DOHH2 (cell line): Measurements from ENCODE around the gene TEC.

ENCODE experiments used
- H3F3A ChIP-seq: fragments of 200-600 bp; sonication (generic), shearing (Covaris generic); 2 replicates; pipeline ENCODE4 v1.6.0; 2016; ENCODE audit warnings: antibody characterized with exemption, mild to moderate bottlenecking; ENCODE audit not compliant: control insufficient read depth, insufficient read depth
- H3K27ac ChIP-seq: fragments of 200-600 bp; sonication (generic); 2 replicates; pipeline ENCODE4 v1.5.1; 2014; ENCODE audit warnings: low read depth, mild to moderate bottlenecking, low read length, moderate library complexity
- H3K27me3 ChIP-seq: fragments of 200-600 bp; sonication (generic); 2 replicates; pipeline ENCODE4 v1.6.1; 2014; ENCODE audit warnings: mild to moderate bottlenecking, low read length, mixed read lengths; ENCODE audit not compliant: control insufficient read depth
- H3K36me3 ChIP-seq: fragments of 200-600 bp; sonication (generic); 2 replicates; pipeline ENCODE4 v1.6.1; 2014; ENCODE audit warnings: mild to moderate bottlenecking, low read length, moderate library complexity, mixed read lengths; ENCODE audit not compliant: control insufficient read depth
- H3K4me1 ChIP-seq: fragments of 200-600 bp; sonication (generic); 2 replicates; pipeline ENCODE4 v1.6.1; 2014; ENCODE audit warnings: mild to moderate bottlenecking, low read length, mixed read lengths; ENCODE audit not compliant: control insufficient read depth
- H3K4me2 ChIP-seq: fragments of 200-600 bp; sonication (generic); 2 replicates; pipeline ENCODE4 v1.6.0; 2014; ENCODE audit warnings: mild to moderate bottlenecking, low read length, moderate library complexity
- H3K4me3 ChIP-seq: fragments of 200-600 bp; sonication (generic); 2 replicates; pipeline ENCODE4 v1.5.1; 2014; ENCODE audit warnings: mild to moderate bottlenecking, low read length, mixed read lengths
- H3K79me2 ChIP-seq: fragments of 200-600 bp; sonication (generic); 2 replicates; pipeline ENCODE4 v1.6.1; 2014; ENCODE audit warnings: mild to moderate bottlenecking, low read length, mixed read lengths; ENCODE audit not compliant: control insufficient read depth
- H3K9me2 ChIP-seq: fragments of 200-600 bp; sonication (generic); replicated peaks from 2 replicates; pipeline ENCODE4 v1.6.1; 2014; ENCODE audit warnings: mild to moderate bottlenecking, low read length, mixed read lengths; ENCODE audit not compliant: control insufficient read depth
- H3K9me3 ChIP-seq: fragments of 200-600 bp; sonication (generic); 2 replicates; pipeline ENCODE4 v1.6.1; 2014; ENCODE audit warnings: antibody characterized with exemption, low read length, mixed read lengths; ENCODE audit not compliant: control insufficient read depth, insufficient read depth
- H4K20me1 ChIP-seq: fragments of 200-600 bp; sonication (generic); 2 replicates; pipeline ENCODE4 v1.6.0; 2014; ENCODE audit warnings: low read depth, mild to moderate bottlenecking, antibody characterized with exemption, low read length, moderate library complexity; ENCODE audit not compliant: control insufficient read depth, insufficient read depth
- CTCF ChIP-seq: fragments of 200-600 bp; sonication (generic); IDR thresholded peaks from one replicate; pipeline ENCODE4 v1.5.1; 2014; ENCODE audit warnings: antibody characterized with exemption, mild to moderate bottlenecking, low read depth, low read length; ENCODE audit not compliant: poor library complexity, severe bottlenecking
- EZH2phosphoT487 ChIP-seq: fragments of 200-600 bp; sonication (generic); IDR thresholded peaks from 2 replicates; pipeline ENCODE4 v1.6.1; 2017; ENCODE audit warnings: borderline replicate concordance, mild to moderate bottlenecking, antibody characterized with exemption, low read length, moderate library complexity, mixed read lengths

The TEC gene

GRCh38 chr4:48258845-48259397 lies 10.7 kb downstream of the TEC start:
- H3K9me3 ChIP-seq: no peaks in the 10 kb centered on the region
- no peaks in the 10 kb centered on the region for H3K27me3 ChIP-seq
- no peaks in the 10 kb centered on the region for H3F3A ChIP-seq
- peaks cover 28% of the 10 kb centered on the region for H3K4me1 ChIP-seq
- H3K4me2 ChIP-seq: no peak overlapping the region
- no peak overlapping the region for H3K27ac ChIP-seq
- H3K4me3 ChIP-seq: no peak overlapping the region
- no peak for TF ChIP-seq EZH2phosphoT487
- no peak for TF ChIP-seq CTCF
- H4K20me1 ChIP-seq: no peaks in the 10 kb centered on the region
- peaks cover 7% of the 10 kb centered on the region; the same call in 1 of the 2 replicates for H3K36me3 ChIP-seq
- no peaks in the 10 kb centered on the region for H3K9me2 ChIP-seq
- peaks cover 85% of the 10 kb centered on the region for H3K79me2 ChIP-seq

- no peak overlapping the region for H3K27ac ChIP-seq
- H3K9me2 ChIP-seq: no peaks in the 10 kb centered on the region
- H3K4me2 ChIP-seq: no peak overlapping the region
- H3K27me3 ChIP-seq: no peaks in the 10 kb centered on the region
- H4K20me1 ChIP-seq: no peaks in the 10 kb centered on the region
- no peak overlapping the region for H3K4me3 ChIP-seq
- no peak for TF ChIP-seq EZH2phosphoT487
- no peak for TF ChIP-seq CTCF
- H3K36me3 ChIP-seq: 0 out of 2 replicates have a peak, but pooled peaks cover 3% of the 10 kb centered on the region
- no peaks in the 10 kb centered on the region for H3K9me3 ChIP-seq
- peaks cover 13% of the 10 kb centered on the region for H3K4me1 ChIP-seq
- peaks cover 70% of the 10 kb centered on the region for H3K79me2 ChIP-seq
- H3F3A ChIP-seq: no peaks in the 10 kb centered on the region
Observed at GRCh38 chr4:48255959-48256342, 13.7 kb downstream of the TEC start.

GRCh38 chr4:48255072-48255958 lies 14.3 kb downstream of the TEC start:
- no peaks in the 10 kb centered on the region for H3K9me2 ChIP-seq
- TF ChIP-seq EZH2phosphoT487 (no peak), CTCF (no peak)
- H4K20me1 ChIP-seq: no peaks in the 10 kb centered on the region
- no peaks in the 10 kb centered on the region for H3F3A ChIP-seq
- peaks cover 70% of the 10 kb centered on the region for H3K79me2 ChIP-seq
- no peaks in the 10 kb centered on the region for H3K9me3 ChIP-seq
- no peak overlapping the region for H3K4me3 ChIP-seq
- H3K4me1 ChIP-seq: peaks cover 6% of the 10 kb centered on the region
- H3K27me3 ChIP-seq: no peaks in the 10 kb centered on the region
- H3K27ac ChIP-seq: no peak overlapping the region
- H3K4me2 ChIP-seq: no peak overlapping the region
- H3K36me3 ChIP-seq: 0 out of 2 replicates have a peak, but pooled peaks cover 3% of the 10 kb centered on the region
